Myocyte (in vitro differentiated cells): ENCODE data around the gene RNF168. TPM values are rescaled to one million over a fixed set of nuclear protein-coding genes. Genes with fewer than 3 reads are reported as not detected.
"Not testable (repeated sequence)": the region's sequence is repeated elsewhere in the genome, so short reads cannot be mapped to it uniquely, and the experiment has no call there.

Source experiments
- DNase-seq: peaks from one replicate; pipeline ENCODE4 v3.0.0-alpha.2; 2012; ENCODE audit warnings: low read depth
- total RNA-seq: library from RNA; depleted of rRNA; stranded (reverse); fragments of >200 nt; gene quantifications from 2 replicates; pipeline ENCODE4 v1.2.3, GENCODE V29; 2014

Gene RNF168
- total RNA-seq, 1 donor from 2014 or later: 13.2 TPM

GRCh38 chr3:196470182-196470581 lies 33.4 kb downstream of the RNF168 start:
- DNase-seq: not testable (repeated sequence)

DNA sequence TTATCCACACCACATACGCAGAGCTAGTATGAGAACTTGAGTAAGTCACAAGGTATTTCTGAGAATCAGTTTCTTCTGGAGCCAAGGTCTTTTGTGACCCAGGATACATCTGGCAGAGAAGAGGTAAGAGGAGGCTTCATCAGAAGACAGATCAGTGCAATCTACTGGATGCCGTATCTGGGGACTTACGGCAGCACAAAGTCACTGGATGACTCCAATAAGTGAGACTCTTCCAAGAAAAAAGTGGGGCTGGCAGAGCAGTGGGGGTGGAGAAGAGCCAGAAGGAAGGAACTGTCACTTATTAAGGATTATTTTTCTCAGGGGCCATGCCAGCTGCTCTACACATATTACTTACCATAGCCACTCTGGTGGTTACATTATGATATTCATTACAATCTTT lies 39.8 kb downstream of the RNF168 start:
- DNase-seq: no peak

DNA sequence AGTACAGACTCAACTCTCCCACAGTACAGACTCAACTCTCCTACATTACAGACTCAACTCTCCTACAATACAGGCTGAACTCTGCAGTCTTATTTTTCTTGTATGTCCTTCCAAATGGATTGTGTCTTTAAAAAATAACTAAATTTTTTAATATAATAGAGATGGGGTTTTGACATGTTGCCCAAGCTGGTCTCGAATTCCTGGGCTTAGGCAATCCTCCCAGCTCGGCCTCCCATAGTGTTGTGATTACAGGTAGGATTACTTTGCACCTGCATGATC lies 40.2 kb downstream of the RNF168 start:
- DNase-seq: no peak

- not testable (repeated sequence) for DNase-seq
Measured at GRCh38 chr3:196462680-196463477, 40.7 kb downstream of the RNF168 start.

DNA sequence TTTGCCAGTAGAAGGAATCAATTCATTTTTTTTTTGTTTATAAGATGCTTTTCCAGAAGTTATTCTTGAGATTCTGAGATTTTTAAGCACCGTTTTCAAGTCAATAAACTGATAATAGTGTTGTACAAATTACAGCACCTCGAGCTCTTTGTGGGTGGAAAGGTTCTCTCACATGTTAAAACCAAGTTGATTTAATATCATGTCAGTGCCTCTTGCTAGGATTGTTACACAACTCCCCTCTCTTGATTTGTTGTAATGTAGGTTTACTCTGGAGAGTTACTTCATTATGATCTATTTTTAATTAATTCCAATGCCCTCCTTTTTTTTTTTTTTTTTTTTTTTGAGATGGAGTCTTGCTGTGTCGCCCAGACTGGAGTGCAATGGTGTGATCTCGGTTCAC lies 45.5 kb downstream of the RNF168 start:
- no peak for DNase-seq

DNA sequence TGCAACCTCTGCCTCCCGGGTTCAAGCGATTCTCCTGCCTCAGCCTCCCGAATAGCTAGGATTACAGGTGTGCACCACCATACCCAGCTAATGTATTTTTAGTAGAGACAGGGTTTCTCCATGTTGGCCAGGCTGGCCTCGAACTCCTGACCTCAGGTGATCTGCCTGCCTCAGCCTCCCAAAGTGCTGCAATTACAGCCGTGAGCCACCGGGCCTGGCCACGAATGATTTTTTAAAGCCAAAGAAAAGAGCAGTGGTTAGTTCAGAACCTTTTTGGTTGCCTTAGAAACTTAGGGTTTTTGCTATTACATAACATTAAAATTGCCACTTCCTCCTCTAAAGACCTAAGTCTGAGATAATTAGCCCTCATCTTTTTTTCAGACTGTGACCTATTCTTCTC lies 46.1 kb downstream of the RNF168 start:
- DNase-seq: not testable (repeated sequence)

GRCh38 chr3:196454935-196455334 lies 48.6 kb downstream of the RNF168 start:
- peak; percentile 96 for DNase-seq

DNA sequence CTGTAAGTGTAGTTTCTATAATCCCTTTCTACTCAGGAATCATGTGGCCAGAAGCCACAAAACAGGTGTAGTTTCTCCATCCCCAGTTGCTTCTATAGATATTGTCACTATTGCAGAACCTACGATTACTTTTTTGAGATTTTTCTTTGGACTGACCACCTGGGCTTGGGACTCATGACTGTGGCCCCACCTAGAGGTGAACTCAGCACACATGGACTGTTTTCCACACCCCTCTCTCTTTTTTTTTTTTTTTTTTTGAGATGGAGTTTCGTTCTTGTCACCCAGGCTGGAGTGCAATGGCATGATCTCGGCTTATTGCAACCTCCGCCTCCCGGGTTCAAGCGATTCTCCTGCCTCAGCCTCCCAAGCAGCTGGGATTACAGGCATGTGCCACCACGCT lies 58.2 kb downstream of the RNF168 start:
- not testable (repeated sequence) for DNase-seq

- DNase-seq: no peak
Measured at GRCh38 chr3:196444500-196444894, 59.1 kb downstream of the RNF168 start.

DNA sequence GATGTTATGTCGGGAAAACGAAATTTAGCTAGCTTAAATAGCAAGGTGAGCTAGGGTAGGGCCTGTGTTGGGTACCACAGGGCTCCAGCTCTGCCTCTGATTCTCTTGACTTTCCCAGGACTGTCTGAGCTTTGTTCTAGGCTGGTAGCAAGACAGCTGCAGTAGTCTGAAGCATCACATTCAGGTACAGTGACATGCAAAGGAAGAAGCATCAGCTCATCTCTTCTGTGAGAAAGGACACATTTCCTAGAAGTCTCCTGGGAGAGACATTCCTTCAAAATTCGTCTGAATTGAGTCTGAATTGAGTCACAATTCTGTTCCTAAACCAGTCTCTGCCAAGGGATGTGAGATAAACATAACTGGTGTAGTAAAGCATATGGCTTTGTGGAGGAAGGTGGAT lies 62.9 kb downstream of the RNF168 start:
- no peak for DNase-seq

GRCh38 chr3:196440041-196440537 lies 63.5 kb downstream of the RNF168 start:
- DNase-seq: peak; percentile 50

GRCh38 chr3:196432137-196432879 lies 71.3 kb downstream of the RNF168 start, which contains the start of gene UBXN7:
TSS of gene UBXN7 (minus strand) at chr3:196432427. CDS start at chr3:196432399, 28 bp downstream.
- peak; percentile 95 for DNase-seq

GRCh38 chr3:196431181-196432136 lies 72.1 kb downstream of the RNF168 start:
- DNase-seq: peak; percentile 76

DNA sequence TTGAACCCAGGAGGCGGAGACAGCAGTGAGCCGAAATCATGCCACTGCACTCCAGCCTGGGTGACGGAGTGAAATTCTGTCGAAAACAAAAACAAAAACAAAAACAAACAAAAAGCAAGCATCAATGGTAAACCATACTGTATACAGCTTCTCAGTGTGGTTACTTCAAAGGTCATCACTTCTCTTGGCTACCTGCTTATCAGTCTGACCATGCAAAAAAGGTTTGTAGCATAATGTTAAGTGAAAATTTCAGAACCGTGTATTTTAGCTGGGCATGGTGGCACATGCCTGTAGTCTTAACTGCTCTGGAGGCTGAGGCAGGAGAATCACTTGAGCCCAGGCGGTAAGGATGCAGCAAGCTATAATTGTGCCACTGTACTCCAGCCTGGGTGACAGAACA lies 75.5 kb downstream of the RNF168 start:
- no peak for DNase-seq

- DNase-seq: not testable (repeated sequence)
Measured at GRCh38 chr3:196424421-196424820, 79.1 kb downstream of the RNF168 start.

DNA sequence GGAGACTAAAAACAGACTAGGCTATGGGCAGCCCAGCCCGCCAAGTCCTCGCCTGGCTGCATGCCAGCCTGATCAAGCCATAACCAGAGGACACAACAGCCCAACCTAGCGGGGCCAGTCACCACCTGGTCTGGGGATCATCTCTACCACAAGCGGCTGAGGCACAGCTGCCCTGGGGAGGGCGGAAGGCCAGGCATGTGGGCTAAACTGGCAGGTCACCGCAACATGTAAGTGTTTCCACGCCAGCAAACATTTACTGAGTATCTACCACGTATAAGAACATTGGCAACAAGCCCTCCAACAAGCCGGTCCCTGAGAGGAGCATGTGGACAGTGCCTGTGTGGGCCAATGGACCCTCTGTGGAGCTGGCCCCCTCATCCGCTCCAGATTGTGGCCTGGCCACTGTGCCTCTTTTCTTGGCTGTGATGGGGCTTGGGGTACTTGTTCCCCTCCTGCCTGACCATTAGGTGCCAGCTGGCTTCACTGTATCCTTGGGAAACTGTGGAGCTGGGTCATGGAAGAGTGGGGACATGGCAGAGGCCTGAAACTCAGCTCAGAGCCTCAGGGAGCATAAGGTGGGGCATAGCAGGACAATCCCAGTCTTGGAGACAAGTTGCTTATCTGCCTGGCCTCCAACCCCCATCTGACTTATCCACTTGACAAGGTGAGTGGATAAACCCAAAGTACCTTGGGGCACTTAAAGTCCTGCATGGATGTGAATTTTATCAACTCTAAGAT lies 80.4 kb downstream of the RNF168 start:
- peak; percentile 98 for DNase-seq

DNA sequence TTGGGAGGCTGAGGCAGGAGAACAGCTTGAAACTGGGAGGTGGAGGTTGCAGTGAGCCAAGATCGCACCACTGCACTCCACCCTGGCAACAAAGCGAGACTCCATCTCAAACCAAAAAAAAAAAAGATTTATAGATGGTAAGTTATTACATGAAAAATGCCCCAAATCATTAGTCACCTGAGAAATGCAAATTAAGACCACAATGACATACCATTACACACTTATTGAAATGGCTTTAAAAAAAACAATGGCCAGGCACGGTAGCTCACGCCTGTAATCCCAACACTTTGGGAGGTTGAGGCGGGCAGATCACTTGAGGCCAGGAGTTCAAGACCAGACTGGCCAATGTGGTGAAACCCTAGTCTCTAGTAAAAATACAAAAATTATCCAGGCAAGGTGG lies 81.9 kb downstream of the RNF168 start:
- not testable (repeated sequence) for DNase-seq

DNA sequence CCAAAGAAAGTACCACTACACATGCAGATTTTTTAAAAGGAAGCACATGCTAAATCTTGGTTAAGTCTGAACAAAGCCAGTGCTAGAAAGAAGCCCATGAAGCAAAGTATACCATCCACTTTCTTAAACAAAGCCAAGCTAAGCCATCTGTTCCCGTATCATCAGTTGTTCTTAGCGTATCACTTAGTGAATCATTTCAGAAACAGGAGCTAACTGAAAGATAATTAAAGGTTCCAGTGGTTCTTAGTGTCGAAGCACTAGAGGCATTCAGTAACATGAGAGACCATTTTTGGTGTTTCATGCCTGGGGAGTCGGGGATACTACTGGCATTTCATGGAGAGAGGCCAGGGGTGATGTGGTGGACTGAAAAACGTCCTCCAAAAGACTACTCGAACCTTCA lies 84.2 kb downstream of the RNF168 start:
- peak; percentile 46 for DNase-seq
